HepG2 (cell line): ENCODE results near the gene WNK2. TPM values are rescaled to one million over a fixed set of nuclear protein-coding genes. Genes with fewer than 3 reads are reported as not detected.

Experiments
- ATAC-seq: fragments of 200-7000 bp; cut with Tn5 transposase; 3 replicates; pipeline ENCODE4 v1.9.1; 2020; ENCODE audit warnings: mild to moderate bottlenecking, moderate library complexity
- BruUV-seq: library from RNA; stranded (reverse); fragments of 400-500 nt; replicated peaks from 2 replicates; lab custom pipeline; 2021; lab: Mats Ljungman, UMichigan
- CTCF ChIA-PET: fragments of 300-600 bp; formaldehyde crosslinking; extraction: SDS; loops from one replicate; lab custom pipeline; 2021; ENCODE audit warnings: low total read pairs, inconsistent platforms, low intra/inter-chr PET ratio; lab: Yijun Ruan, JAX
- POLR2A ChIA-PET: fragments of 350-600 bp; sonication (Branson Sonifier 250); formaldehyde crosslinking; loops from one replicate; lab custom pipeline; 2020; ENCODE audit warnings: antibody characterized with exemption, inconsistent platforms; lab: Yijun Ruan, JAX
- DNase-seq: peaks from one replicate; pipeline ENCODE4 v3.0.0-alpha.2; 2015; ENCODE audit warnings: low spot score
- FAIRE-seq: peaks from 3 replicates; lab custom pipeline; 2011; peaks lifted over from hg19 to GRCh38; lab: Jason Lieb, UNC
- H2AFZ ChIP-seq: one replicate; pipeline ENCODE4 v1.6.1; 2011; ENCODE audit warnings: low read length, inconsistent platforms
- H3K27ac ChIP-seq: fragments of 300-600 bp; 3 replicates; pipeline ENCODE4 v1.8.0; 2011; ENCODE audit warnings: mixed run types, mild to moderate bottlenecking, mixed read lengths, low read length, inconsistent platforms; ENCODE audit not compliant: insufficient read depth; ENCODE audit errors: extremely low read length
- H3K27me3 ChIP-seq, 2 experiments: fragments of 200-600 bp in 1 of 2; 2 replicates in 1 of 2; 3 replicates in 1 of 2; pipeline versions ENCODE4 v1.6.0 to v1.8.0; 2011; ENCODE audit warnings: low read length in 2 of 2, mild to moderate bottlenecking in 2 of 2, moderate library complexity in 2 of 2, inconsistent platforms in 1 of 2; ENCODE audit not compliant: insufficient read depth in 2 of 2, control insufficient read depth in 1 of 2
- H3K36me3 ChIP-seq, 2 experiments: fragments of 200-600 bp in 1 of 2; replicated peaks in 1 of 2; 2 replicates in 1 of 2; 3 replicates in 1 of 2; pipeline versions ENCODE4 v1.5.1 to v1.8.0; 2011; ENCODE audit warnings: low read length in 2 of 2, inconsistent platforms in 1 of 2; ENCODE audit not compliant: insufficient read depth in 2 of 2, control insufficient read depth in 1 of 2
- H3K4me1 ChIP-seq: 2 replicates; pipeline ENCODE4 v1.5.1; 2012; ENCODE audit warnings: low read length, inconsistent platforms; ENCODE audit not compliant: insufficient read depth
- H3K4me2 ChIP-seq: 2 replicates; pipeline ENCODE4 v1.6.0; 2011; ENCODE audit warnings: low read depth, low read length, inconsistent platforms
- H3K4me3 ChIP-seq, 3 experiments: fragments of 200-600 bp in 1 of 3; sonication (generic), shearing (Covaris generic) in 1 of 3; replicated peaks in 1 of 3; 2 replicates each; pipeline ENCODE4 v1.5.1; 2011 to 2016; ENCODE audit warnings: low read length in 3 of 3, inconsistent platforms in 2 of 3, low read depth in 2 of 3, mild to moderate bottlenecking in 2 of 3, control low read depth in 1 of 3, mixed read lengths in 1 of 3; ENCODE audit not compliant: insufficient read depth in 1 of 3
- H3K79me2 ChIP-seq: one replicate; pipeline ENCODE4 v1.6.1; 2011; ENCODE audit warnings: low read length, inconsistent platforms; ENCODE audit not compliant: insufficient read depth
- H3K9ac ChIP-seq: 2 replicates; pipeline ENCODE4 v1.6.0; 2011; ENCODE audit warnings: mild to moderate bottlenecking, low read depth, low read length, inconsistent platforms; ENCODE audit not compliant: insufficient read depth
- H3K9me3 ChIP-seq: 2 replicates; pipeline ENCODE4 v1.5.1; 2012; ENCODE audit warnings: mild to moderate bottlenecking, low read length
- H4K20me1 ChIP-seq: 2 replicates; pipeline ENCODE4 v1.6.0; 2011; ENCODE audit warnings: inconsistent platforms, mild to moderate bottlenecking, low read length, moderate library complexity; ENCODE audit not compliant: insufficient read depth
- GATAD2A ChIP-seq: IDR thresholded peaks from 2 replicates; pipeline ENCODE4 v1.6.1; 2016
- KLF13 ChIP-seq: sonication (generic); formaldehyde crosslinking; IDR thresholded peaks from 2 replicates; pipeline ENCODE4 v1.4.0; 2020; ENCODE audit warnings: mild to moderate bottlenecking, missing genetic modification reagents
- POLR2AphosphoS5 ChIP-seq: IDR thresholded peaks from 2 replicates; pipeline ENCODE4 v1.6.1; 2012; ENCODE audit warnings: low read depth, low read length
- ZNF225 ChIP-seq: sonication (generic); formaldehyde crosslinking; IDR thresholded peaks from 2 replicates; pipeline ENCODE4 v1.4.0; 2020; ENCODE audit warnings: mild to moderate bottlenecking, missing genetic modification reagents
- ZNF460 ChIP-seq: sonication (generic); formaldehyde crosslinking; IDR thresholded peaks from 2 replicates; pipeline ENCODE4 v1.5.1; 2020; ENCODE audit warnings: missing genetic modification reagents, mild to moderate bottlenecking, borderline replicate concordance
- ZNF670 ChIP-seq: sonication (generic); formaldehyde crosslinking; IDR thresholded peaks from 2 replicates; pipeline ENCODE4 v1.8.0; 2022; ENCODE audit warnings: mild to moderate bottlenecking, missing genetic modification reagents, borderline replicate concordance
- ZZZ3 ChIP-seq: sonication (generic); formaldehyde crosslinking; IDR thresholded peaks from 2 replicates; pipeline ENCODE4 v1.4.0; 2020; ENCODE audit warnings: missing genetic modification reagents, mild to moderate bottlenecking, borderline replicate concordance
- WGBS: methylation state at CpG from one replicate; pipeline ENCODE4 v1.1.6; 2017; ENCODE audit warnings: low lambda C conversion rate; 5-methylcytosine and 5-hydroxymethylcytosine counted together
- in situ Hi-C: cut with HindIII; loops from 2 replicates; pipeline ENCODE4 v1.10.0; 2017; ENCODE audit warnings: low pct_unique_long_range_greater_than_20kb; ENCODE audit not compliant: extremely low pct_ligation_motif_present
- intact Hi-C: fragments of 100-400 bp; cut with micrococcal nuclease; formaldehyde crosslinking; loops from one replicate; pipeline ENCODE4 v1.10.0; 2022; ENCODE audit not compliant: unreplicated experiment
- polyA plus RNA-seq, 8 experiments: library from polyadenylated mRNA; depleted of rRNA in 3 of 8; stranded (reverse) in 7 of 8; unstranded in 1 of 8; fragments of >200 nt; fragmentation: Illumina TruSeq in 4 of 8; extraction: Trizol in 4 of 8; gene quantifications; 2 replicates each; pipeline versions ENCODE4 v1.2.1 to v1.2.3, GENCODE V29; 2011 to 2016; ENCODE audit warnings: low read depth in 4 of 8, missing spikeins in 1 of 8, mixed read lengths in 1 of 8; ENCODE audit not compliant: insufficient read depth in 1 of 8
- total RNA-seq, 5 experiments: library from RNA; depleted of rRNA; stranded (reverse); fragments of >200 nt; fragmentation: Illumina TruSeq; extraction: Trizol; gene quantifications; 2 replicates each; pipeline ENCODE4 v1.2.3, GENCODE V29; 2016; ENCODE audit warnings: low read depth in 1 of 5
- TF ChIP-seq, protein P1 (sequence below): sonication (generic); formaldehyde crosslinking; IDR thresholded peaks from 2 replicates; pipeline ENCODE4 v1.5.1; 2020; ENCODE audit warnings: mild to moderate bottlenecking, missing genetic modification reagents, moderate library complexity
- TF ChIP-seq, protein P2 (sequence below): sonication (generic); formaldehyde crosslinking; IDR thresholded peaks from 2 replicates; pipeline ENCODE4 v1.4.0; 2020; ENCODE audit warnings: missing genetic modification reagents
- TF ChIP-seq, protein P3 (sequence below): sonication (generic); formaldehyde crosslinking; IDR thresholded peaks from 2 replicates; pipeline ENCODE4 v1.8.1; 2023; ENCODE audit warnings: mild to moderate bottlenecking, missing genetic modification reagents
- TF ChIP-seq, protein P4 (sequence below): sonication (generic); formaldehyde crosslinking; IDR thresholded peaks from 2 replicates; pipeline ENCODE4 v1.4.0; 2020; ENCODE audit warnings: missing genetic modification reagents

The WNK2 gene
- total and polyA plus RNA-seq, 2 of the 13 experiments (the other 11 are each of a cell fraction or from before 2014, with no cell fraction given) = 10.5 to 12.0 TPM

DNA sequence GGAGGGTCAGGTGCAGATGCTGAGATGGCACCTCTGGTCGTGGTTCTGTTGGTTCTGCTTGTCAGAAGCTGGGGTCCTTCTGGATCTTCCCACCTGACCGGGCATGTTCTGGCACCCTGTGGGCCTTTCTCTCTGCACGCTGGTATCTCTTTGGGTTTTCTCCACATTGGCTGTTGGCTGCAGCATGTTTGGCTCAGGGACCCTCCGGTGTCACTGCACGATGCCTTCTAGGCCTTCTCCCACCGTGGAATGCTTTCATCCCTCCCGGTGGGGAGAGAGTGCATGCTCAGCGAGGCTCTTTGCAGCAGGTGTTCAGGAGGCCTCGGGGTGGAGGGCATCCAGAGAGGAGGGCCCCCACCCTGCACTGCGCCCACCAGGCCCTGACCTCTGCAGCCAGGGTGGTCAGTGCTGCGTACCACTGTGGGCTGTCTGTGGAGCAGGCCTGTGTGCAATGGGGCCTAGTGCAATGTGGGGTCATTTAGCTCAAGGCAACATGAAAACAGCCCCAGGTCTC is 119.4 kb downstream of the WNK2 start:
- no peak overlapping the region for H3K27ac ChIP-seq
- 99% methylated on average over 9 of the region's 11 CpGs for WGBS
- ChIA-PET POLR2A (interaction anchor here (0.8 to 1.3 kb wide), 3 partner anchors 15 to 154 kb away, joined by 3 to 5 read pairs (median 4); no protein-coding TSS in a partner anchor), CTCF (interaction anchor here (1.1 to 3.5 kb wide), 5 partner anchors 26 to 194 kb away, joined by 3 to 22 read pairs (median 7); no protein-coding TSS in a partner anchor)
- FAIRE-seq (no peak), DNase-seq (no peak), ATAC-seq (no peak)
- H3K9ac ChIP-seq = no peak overlapping the region
- no peaks in the 10 kb centered on the region for H3K27me3 ChIP-seq
- no peak overlapping the region for H3K4me3 ChIP-seq
- intact Hi-C loops (no loop called here), in situ Hi-C loops (loop anchor here (5.0 to 10.0 kb wide), 2 partner anchors 49 to 141 kb away; no protein-coding TSS in a partner anchor)
- no peaks in the 10 kb centered on the region for H4K20me1 ChIP-seq
- no peak overlapping the region for H3K4me2 ChIP-seq
- BruUV-seq = no TSS peak
- H3K4me1 ChIP-seq = peaks cover 59% of the 10 kb centered on the region
- H3K79me2 ChIP-seq = no peaks in the 10 kb centered on the region
- no peaks in the 10 kb centered on the region for H3K9me3 ChIP-seq
- no peaks in the 10 kb centered on the region; a peak in 1 of 5 replicates for H3K36me3 ChIP-seq
- TF ChIP-seq, protein P1, sequence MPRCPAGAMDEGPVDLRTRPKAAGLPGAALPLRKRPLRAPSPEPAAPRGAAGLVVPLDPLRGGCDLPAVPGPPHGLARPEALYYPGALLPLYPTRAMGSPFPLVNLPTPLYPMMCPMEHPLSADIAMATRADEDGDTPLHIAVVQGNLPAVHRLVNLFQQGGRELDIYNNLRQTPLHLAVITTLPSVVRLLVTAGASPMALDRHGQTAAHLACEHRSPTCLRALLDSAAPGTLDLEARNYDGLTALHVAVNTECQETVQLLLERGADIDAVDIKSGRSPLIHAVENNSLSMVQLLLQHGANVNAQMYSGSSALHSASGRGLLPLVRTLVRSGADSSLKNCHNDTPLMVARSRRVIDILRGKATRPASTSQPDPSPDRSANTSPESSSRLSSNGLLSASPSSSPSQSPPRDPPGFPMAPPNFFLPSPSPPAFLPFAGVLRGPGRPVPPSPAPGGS = no peak
- TF ChIP-seq GATAD2A (no peak), POLR2AphosphoS5 (no peak), ZNF460 (0 out of 2 replicates have a peak, but pooled peaks have one; percentile 16), ZNF670 (CRISPR knock-in tag) (no peak), ZNF225 (CRISPR knock-in tag) (0 out of 2 replicates have a peak, but pooled peaks have one; percentile 2), ZZZ3 (CRISPR knock-in tag) (no peak), KLF13 (no peak)
- TF ChIP-seq, protein P2, sequence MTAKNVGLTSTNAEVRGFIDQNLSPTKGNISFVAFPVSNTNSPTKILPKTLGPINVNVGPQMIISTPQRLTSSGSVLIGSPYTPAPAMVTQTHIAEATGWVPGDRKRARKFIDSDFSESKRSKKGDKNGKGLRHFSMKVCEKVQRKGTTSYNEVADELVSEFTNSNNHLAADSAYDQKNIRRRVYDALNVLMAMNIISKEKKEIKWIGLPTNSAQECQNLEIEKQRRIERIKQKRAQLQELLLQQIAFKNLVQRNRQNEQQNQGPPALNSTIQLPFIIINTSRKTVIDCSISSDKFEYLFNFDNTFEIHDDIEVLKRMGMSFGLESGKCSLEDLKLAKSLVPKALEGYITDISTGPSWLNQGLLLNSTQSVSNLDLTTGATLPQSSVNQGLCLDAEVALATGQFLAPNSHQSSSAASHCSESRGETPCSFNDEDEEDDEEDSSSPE = no peak
- TF ChIP-seq, protein P3, sequence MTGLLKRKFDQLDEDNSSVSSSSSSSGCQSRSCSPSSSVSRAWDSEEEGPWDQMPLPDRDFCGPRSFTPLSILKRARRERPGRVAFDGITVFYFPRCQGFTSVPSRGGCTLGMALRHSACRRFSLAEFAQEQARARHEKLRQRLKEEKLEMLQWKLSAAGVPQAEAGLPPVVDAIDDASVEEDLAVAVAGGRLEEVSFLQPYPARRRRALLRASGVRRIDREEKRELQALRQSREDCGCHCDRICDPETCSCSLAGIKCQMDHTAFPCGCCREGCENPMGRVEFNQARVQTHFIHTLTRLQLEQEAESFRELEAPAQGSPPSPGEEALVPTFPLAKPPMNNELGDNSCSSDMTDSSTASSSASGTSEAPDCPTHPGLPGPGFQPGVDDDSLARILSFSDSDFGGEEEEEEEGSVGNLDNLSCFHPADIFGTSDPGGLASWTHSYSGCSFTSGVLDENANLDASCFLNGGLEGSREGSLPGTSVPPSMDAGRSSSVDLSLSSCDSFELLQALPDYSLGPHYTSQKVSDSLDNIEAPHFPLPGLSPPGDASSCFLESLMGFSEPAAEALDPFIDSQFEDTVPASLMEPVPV (CRISPR knock-in tag) = no peak
- TF ChIP-seq, protein P4, sequence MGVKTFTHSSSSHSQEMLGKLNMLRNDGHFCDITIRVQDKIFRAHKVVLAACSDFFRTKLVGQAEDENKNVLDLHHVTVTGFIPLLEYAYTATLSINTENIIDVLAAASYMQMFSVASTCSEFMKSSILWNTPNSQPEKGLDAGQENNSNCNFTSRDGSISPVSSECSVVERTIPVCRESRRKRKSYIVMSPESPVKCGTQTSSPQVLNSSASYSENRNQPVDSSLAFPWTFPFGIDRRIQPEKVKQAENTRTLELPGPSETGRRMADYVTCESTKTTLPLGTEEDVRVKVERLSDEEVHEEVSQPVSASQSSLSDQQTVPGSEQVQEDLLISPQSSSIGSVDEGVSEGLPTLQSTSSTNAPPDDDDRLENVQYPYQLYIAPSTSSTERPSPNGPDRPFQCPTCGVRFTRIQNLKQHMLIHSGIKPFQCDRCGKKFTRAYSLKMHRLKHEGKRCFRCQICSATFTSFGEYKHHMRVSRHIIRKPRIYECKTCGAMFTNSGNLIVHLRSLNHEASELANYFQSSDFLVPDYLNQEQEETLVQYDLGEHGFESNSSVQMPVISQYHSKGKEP (CRISPR knock-in tag) = no peak
- no peak overlapping the region for H2AFZ ChIP-seq
